Measurements from ENCODE around the gene ADRA2B. TPM values are rescaled to one million over a fixed set of nuclear protein-coding genes. Genes with fewer than 3 reads are reported as not detected.

Gene ADRA2B
- total RNA-seq, 1 experiment from 2014 or later, result 0.28 TPM

DNA sequence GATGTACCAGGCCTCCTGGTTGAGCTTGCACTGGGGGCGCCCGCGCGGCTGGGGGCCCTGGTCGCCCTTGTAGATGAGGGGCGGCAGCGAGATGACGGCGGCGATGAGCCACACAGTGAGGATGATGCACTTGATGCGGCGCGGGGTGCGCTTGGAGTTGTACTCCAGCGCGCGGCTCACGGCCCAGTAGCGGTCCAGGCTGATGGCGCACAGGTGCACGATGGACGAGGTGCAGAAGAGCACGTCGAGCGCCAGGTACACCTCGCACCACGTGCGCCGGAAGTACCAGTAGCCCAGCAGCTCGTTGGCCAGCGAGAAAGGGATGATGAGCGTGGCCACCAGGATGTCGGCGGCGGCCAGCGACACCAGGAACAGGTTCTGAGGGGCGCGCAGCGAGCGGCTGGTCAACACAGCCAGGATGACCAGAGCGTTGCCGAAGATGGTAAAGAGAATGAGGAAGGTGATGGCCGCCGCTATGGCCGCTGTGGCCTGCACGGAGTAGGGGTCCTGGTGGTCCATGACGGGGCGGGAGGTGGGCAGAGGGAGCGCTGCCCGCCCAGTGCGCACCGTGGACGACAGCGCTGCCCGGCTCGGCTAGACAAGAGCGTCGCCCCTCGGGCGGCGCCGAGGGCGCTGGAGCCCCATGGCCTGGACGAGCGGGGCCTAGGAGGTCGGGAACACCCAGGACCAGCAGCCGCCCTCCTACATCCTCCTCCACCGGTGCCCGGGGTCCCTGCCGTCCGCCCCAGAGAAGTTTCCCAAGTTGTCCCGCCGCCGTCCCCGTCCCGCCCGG is 544 bp downstream of the ADRA2B start:
- Histone ChIP-seq H3K9me3 (ENCODE audit: control insufficient read depth, insufficient read depth, low read depth, low read length) (no peaks in the 10 kb centered on the region), H3K27ac (ENCODE audit: low read length) (no peak overlapping the region), H3K4me3 (ENCODE audit: low read depth in 2 of 2, low read length in 2 of 2) (peak overlapping the region; percentile 19 to 44; a peak in 3 of 4 replicates), H3K27me3 (ENCODE audit: control insufficient read depth, insufficient read depth, low read length) (no peaks in the 10 kb centered on the region; the same call in 1 of the 2 replicates), H3K36me3 (ENCODE audit: control insufficient read depth, insufficient read depth, low read length) (no peaks in the 10 kb centered on the region), H3K4me1 (ENCODE audit: control insufficient read depth, insufficient read depth, low read length) (no peaks in the 10 kb centered on the region)
- in situ Hi-C loops (cut with HindIII; ENCODE audit: low pct_unique_long_range_greater_than_20kb, low sequenced_read_pairs), result no loop called here
- no TSS peak for BruUV-seq (replicated peaks)
- CTCF ChIA-PET, result interaction anchor here (1.1 to 3.0 kb wide), 3 partner anchors 21 to 94 kb away, joined by 3 to 11 read pairs (median 5); no protein-coding TSS in a partner anchor
- POLR2A ChIA-PET, result no interaction called here
- ATAC-seq (no peak), DNase-seq (ENCODE audit: low read depth, low spot score) (no peak)
- intact Hi-C loops (cut with micrococcal nuclease; ENCODE audit: unreplicated experiment), result no loop called here
- TF ChIP-seq POLR2AphosphoS5 (IDR thresholded peaks at IDR 0.05; ENCODE audit: low read depth, low read length) (no peak), TCF7L2 (IDR thresholded peaks at IDR 0.05; ENCODE audit: low read depth, low read length) (no peak), SIN3A (IDR thresholded peaks at IDR 0.05; ENCODE audit: borderline replicate concordance, insufficient read depth, low read depth, low read length) (no peak)
- TF ChIP-seq, protein P1, sequence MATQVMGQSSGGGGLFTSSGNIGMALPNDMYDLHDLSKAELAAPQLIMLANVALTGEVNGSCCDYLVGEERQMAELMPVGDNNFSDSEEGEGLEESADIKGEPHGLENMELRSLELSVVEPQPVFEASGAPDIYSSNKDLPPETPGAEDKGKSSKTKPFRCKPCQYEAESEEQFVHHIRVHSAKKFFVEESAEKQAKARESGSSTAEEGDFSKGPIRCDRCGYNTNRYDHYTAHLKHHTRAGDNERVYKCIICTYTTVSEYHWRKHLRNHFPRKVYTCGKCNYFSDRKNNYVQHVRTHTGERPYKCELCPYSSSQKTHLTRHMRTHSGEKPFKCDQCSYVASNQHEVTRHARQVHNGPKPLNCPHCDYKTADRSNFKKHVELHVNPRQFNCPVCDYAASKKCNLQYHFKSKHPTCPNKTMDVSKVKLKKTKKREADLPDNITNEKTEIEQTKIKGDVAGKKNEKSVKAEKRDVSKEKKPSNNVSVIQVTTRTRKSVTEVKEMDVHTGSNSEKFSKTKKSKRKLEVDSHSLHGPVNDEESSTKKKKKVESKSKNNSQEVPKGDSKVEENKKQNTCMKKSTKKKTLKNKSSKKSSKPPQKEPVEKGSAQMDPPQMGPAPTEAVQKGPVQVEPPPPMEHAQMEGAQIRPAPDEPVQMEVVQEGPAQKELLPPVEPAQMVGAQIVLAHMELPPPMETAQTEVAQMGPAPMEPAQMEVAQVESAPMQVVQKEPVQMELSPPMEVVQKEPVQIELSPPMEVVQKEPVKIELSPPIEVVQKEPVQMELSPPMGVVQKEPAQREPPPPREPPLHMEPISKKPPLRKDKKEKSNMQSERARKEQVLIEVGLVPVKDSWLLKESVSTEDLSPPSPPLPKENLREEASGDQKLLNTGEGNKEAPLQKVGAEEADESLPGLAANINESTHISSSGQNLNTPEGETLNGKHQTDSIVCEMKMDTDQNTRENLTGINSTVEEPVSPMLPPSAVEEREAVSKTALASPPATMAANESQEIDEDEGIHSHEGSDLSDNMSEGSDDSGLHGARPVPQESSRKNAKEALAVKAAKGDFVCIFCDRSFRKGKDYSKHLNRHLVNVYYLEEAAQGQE (IDR thresholded peaks at IDR 0.05; ENCODE audit: insufficient read depth in 1 of 2, low read depth in 2 of 2, low read length in 1 of 2), result no peak
- TF ChIP-seq, protein P2, sequence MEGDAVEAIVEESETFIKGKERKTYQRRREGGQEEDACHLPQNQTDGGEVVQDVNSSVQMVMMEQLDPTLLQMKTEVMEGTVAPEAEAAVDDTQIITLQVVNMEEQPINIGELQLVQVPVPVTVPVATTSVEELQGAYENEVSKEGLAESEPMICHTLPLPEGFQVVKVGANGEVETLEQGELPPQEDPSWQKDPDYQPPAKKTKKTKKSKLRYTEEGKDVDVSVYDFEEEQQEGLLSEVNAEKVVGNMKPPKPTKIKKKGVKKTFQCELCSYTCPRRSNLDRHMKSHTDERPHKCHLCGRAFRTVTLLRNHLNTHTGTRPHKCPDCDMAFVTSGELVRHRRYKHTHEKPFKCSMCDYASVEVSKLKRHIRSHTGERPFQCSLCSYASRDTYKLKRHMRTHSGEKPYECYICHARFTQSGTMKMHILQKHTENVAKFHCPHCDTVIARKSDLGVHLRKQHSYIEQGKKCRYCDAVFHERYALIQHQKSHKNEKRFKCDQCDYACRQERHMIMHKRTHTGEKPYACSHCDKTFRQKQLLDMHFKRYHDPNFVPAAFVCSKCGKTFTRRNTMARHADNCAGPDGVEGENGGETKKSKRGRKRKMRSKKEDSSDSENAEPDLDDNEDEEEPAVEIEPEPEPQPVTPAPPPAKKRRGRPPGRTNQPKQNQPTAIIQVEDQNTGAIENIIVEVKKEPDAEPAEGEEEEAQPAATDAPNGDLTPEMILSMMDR (IDR thresholded peaks at IDR 0.05), result no peak

DNA sequence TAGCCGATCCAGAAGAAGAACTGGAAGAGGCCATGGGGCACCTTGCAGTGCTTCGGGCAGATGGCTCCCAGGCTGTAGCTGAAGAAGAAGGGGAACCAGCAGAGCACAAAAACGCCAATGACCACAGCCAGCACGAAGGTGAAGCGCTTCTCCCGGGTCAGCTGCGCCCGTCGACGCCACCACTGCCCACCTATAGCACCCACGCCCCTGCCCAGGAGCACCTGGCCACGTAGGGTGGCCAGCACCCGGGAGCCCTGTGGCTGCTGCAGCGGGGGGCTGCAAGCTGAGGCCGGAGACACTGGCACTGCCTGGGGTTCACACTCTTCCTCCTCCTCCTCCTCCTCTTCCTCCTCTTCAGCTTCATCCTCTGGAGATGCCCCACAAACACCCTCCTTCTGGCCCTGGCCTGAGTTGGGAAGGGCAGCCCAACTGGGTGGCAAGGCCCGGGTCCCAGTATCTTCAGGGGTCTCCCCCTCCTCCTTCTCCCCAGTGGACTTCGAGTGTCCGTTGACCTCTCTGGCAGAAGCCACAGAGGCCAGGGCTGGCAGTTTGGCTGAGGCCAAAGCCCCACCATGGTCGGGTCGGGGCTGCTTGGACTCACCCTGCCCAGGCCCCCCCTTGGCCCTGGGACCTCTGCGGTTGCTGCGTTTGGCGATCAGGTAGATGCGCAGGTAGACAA is 1.3 kb downstream of the ADRA2B start:
- Histone ChIP-seq H3K36me3 (ENCODE audit: control insufficient read depth, insufficient read depth, low read length) (no peaks in the 10 kb centered on the region), H3K27ac (ENCODE audit: low read length) (no peak overlapping the region), H3K4me3 (ENCODE audit: low read depth in 2 of 2, low read length in 2 of 2) (no peak overlapping the region), H3K9me3 (ENCODE audit: control insufficient read depth, insufficient read depth, low read depth, low read length) (no peaks in the 10 kb centered on the region), H3K4me1 (ENCODE audit: control insufficient read depth, insufficient read depth, low read length) (no peaks in the 10 kb centered on the region), H3K27me3 (ENCODE audit: control insufficient read depth, insufficient read depth, low read length) (no peaks in the 10 kb centered on the region; the same call in 1 of the 2 replicates)
- in situ Hi-C loops (cut with HindIII; ENCODE audit: low pct_unique_long_range_greater_than_20kb, low sequenced_read_pairs) (no loop called here), intact Hi-C loops (cut with micrococcal nuclease; ENCODE audit: unreplicated experiment) (no loop called here)
- TF ChIP-seq, protein P2 (IDR thresholded peaks at IDR 0.05), result no peak
- TF ChIP-seq POLR2AphosphoS5 (IDR thresholded peaks at IDR 0.05; ENCODE audit: low read depth, low read length), result no peak
- no peak for TF ChIP-seq TCF7L2 (IDR thresholded peaks at IDR 0.05; ENCODE audit: low read depth, low read length)
- TF ChIP-seq SIN3A (IDR thresholded peaks at IDR 0.05; ENCODE audit: borderline replicate concordance, insufficient read depth, low read depth, low read length), result no peak
- TF ChIP-seq, protein P1 (IDR thresholded peaks at IDR 0.05; ENCODE audit: insufficient read depth in 1 of 2, low read depth in 2 of 2, low read length in 1 of 2), result no peak
- no peak for ATAC-seq
- ChIA-PET CTCF (no interaction called here), POLR2A (no interaction called here)
- no TSS peak for BruUV-seq (replicated peaks)
- no peak for DNase-seq (ENCODE audit: low read depth, low spot score)
